ENCODE results near the gene SOX8.

- TF ChIP-seq CTCF (IDR thresholded peaks at IDR 0.05), result no peak
- TF ChIP-seq POLR2A (IDR thresholded peaks at IDR 0.05), result no peak
Measured at GRCh38 chr16:938752-939151, 42.8 kb upstream of the SOX8 start.
